Right cardiac atrium (tissue), 5 donors: Measurements from ENCODE around the gene BCO2. TPM values are rescaled to one million over a fixed set of nuclear protein-coding genes. Genes with fewer than 3 reads are reported as not detected.
A peak's percentile ranks its signal among the peaks of the same experiment; 100 is the strongest.

Source experiments
- ATAC-seq, 2 donors: fragments of 200-7000 bp; cut with Tn5 transposase; one replicate each; pipeline versions ENCODE4 v1.8.0 to v1.9.1; 2020; ENCODE audit warnings: moderate library complexity in 2 of 2, mild to moderate bottlenecking in 1 of 2
- DNase-seq, 3 donors: peaks; one replicate each; pipeline ENCODE4 v3.0.0-alpha.2; 2020
- H3K27ac ChIP-seq: one replicate; pipeline ENCODE4 v1.5.1; 2013; ENCODE audit warnings: mild to moderate bottlenecking, low read length, control low read depth, moderate library complexity
- H3K27me3 ChIP-seq: one replicate; pipeline ENCODE4 v1.6.1; 2013; ENCODE audit not compliant: control insufficient read depth, insufficient read depth
- H3K4me1 ChIP-seq: one replicate; pipeline ENCODE4 v1.6.1; 2013; ENCODE audit warnings: low read length; ENCODE audit not compliant: control insufficient read depth, insufficient read depth
- H3K4me3 ChIP-seq: one replicate; pipeline ENCODE4 v1.5.1; 2013; ENCODE audit warnings: low read length, control low read depth
- H3K9me3 ChIP-seq: one replicate; pipeline ENCODE4 v1.6.1; 2013; ENCODE audit warnings: low read length; ENCODE audit not compliant: control insufficient read depth
- WGBS: extraction: QIAGEN DNeasy Blood & Tissue Kit; methylation state at CpG from one replicate; pipeline ENCODE4 v1.1.7; 2013; 5-methylcytosine and 5-hydroxymethylcytosine counted together
- intact Hi-C, 4 donors: fragments of 100-400 bp; cut with DNase I; formaldehyde crosslinking; loops; one replicate each; pipeline versions ENCODE4 v1.11.0 to v1.14.0; 2022 to 2023
- polyA plus RNA-seq: library from polyadenylated mRNA; stranded (reverse); fragments of 200-250 nt; gene quantifications from one replicate; pipeline ENCODE4 v1.2.3, GENCODE V29; 2013
- total RNA-seq, 4 donors: library from RNA; stranded (reverse); fragmentation: NEBNext Ultra II Directional; extraction: Animal tissue kit (Norgen Biotek cat#: 25700); gene quantifications; one replicate each; pipeline ENCODE4 v1.2.1, GENCODE V29; 2021
- donor health status: healthy with polysubstance abuse.
- donor health status: DM: no; HTN: yes; CAD: no.
- donor health status: DM: no; HTN: no; CAD: no.
- donor health status: DM: no; HTN: yes; CAD: no; lungs with severe emphysema.
- donor health status: DM: yes; HTN: yes; CAD: no.

BCO2 gene
- total and polyA plus RNA-seq, 5 donors, result 70.8 to 147 (median 85.6) TPM

DNA sequence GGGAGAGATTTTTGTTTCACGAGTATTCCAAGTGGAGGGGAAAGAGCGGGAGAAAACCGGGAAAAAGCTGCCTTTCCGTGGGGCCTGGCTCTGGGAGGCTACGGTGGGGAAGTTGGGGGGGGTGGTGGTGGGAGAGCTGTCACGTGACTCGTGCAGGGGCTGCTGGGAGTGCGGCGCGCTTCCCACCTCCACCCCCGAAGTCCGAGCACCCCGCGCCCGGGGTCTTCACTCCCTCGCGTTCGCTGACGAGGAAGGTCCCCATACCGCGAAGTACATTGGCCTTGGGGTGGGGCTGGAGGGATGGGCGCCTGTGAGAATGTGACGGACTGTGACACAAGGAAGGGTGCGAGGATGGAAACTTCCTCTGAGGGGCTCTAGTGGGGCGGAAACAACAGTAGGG, 8.2 kb upstream of the BCO2 start, which contains the start of gene TEX12:
Gene TEX12, plus strand, starts transcription at position 228 of the 400 bp plus-strand sequence. CDS start 1,897 bp downstream, outside the sequence.
- DNase-seq (peak in 1 of 3 donors; percentile 41), ATAC-seq (peak; percentile 13 to 23)
- Histone ChIP-seq H3K4me1 (no peaks in the 10 kb centered on the region), H3K9me3 (no peaks in the 10 kb centered on the region), H3K4me3 (no peak within 1 kb of the TSS), H3K27me3 (no peaks in the 10 kb centered on the region), H3K27ac (no peak within 1 kb of the TSS)
- intact Hi-C loops, result no loop called here
- 76% methylated on average over 25 of the region's 25 CpGs for WGBS

DNA sequence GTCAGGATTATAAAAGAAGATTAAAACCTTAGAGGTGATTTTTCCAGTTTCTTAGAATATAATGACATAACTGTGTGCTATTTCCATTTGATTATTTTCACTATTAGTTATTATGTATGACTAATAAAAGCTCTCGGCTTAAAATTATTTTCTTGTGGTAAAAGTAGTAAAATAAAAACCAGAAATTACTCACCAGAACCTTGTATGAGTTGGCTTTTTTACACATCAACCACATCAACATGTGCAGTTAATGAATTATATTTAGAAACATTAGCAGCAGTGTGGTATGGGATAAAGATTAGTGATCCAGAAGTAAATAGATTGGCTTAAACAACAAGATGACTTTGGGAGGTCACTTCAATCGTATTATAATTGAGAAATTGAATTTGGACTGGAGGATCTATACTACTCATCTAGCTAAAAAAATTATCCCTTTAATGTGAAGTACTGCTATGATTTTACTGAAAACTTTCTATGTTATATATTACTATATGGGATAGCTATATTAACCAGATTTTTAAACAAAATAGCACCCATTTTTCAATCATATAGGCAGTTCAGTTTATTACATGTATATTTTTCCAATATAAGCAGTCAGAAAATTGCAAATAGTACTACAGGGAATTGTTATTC, 2.8 kb upstream of the BCO2 start:
- ATAC-seq (no peak), DNase-seq (no peak)
- intact Hi-C loops, result loop anchor here in 1 of 4 donors (10.0 kb wide), 1 partner anchor 58 kb away; no protein-coding TSS in a partner anchor
- Histone ChIP-seq H3K27me3 (no peaks in the 10 kb centered on the region), H3K4me3 (no peak overlapping the region), H3K27ac (no peak overlapping the region), H3K9me3 (no peaks in the 10 kb centered on the region), H3K4me1 (no peaks in the 10 kb centered on the region)
- 57% methylated on average over 2 of the region's 2 CpGs for WGBS

DNA sequence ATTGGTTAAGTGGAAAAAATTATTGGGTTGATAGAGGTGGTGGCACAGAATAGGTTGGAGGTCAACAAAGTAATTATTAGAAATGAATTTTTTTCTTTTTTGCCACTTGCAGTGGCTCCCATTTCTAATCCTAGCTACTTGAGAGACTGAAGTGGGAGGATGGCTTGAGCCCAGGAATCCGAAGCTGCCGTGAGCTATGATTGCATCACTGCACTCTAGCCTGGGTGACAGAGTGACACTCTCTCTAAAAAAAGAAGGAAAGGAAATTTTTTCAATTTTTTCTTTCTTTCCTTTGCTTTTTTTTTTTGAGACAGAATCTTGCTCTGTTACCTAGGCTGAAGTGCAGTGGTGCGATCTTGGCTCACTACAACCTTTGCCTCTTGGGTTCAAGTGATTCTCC, 2.2 kb upstream of the BCO2 start:
- 52% methylated on average over 3 of the region's 3 CpGs for WGBS
- no peak overlapping the region for H3K27ac ChIP-seq
- H3K4me1 ChIP-seq, result no peaks in the 10 kb centered on the region
- intact Hi-C loops, result loop anchor here in 1 of 4 donors (10.0 kb wide), 1 partner anchor 58 kb away; no protein-coding TSS in a partner anchor
- ATAC-seq (peak; percentile 41 to 49), DNase-seq (peak; percentile 37 to 66 (median 60))
- H3K4me3 ChIP-seq, result no peak overlapping the region
- H3K9me3 ChIP-seq, result no peaks in the 10 kb centered on the region
- H3K27me3 ChIP-seq, result no peaks in the 10 kb centered on the region

DNA sequence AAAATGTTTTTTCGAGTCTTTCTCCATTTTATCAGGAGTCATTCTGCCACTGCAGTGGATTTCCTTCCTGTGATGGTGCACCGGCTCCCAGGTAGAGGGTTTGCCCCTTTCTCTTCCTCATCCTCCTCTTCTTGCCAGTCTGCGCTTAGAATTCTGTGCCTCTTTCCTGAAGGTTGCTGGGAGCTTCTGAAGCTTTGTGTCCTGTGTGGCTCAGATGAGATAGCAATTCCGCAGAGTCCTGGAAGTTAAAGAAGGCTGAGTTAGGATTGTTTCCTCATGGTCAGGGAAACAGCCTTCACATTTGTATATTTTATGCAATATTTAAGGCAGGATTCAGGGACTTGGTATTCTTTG, 264 bp downstream of the BCO2 start:
- peak overlapping the region; percentile 69 for H3K4me3 ChIP-seq
- intact Hi-C loops, result loop anchor here in 3 of 4 donors (5.0 to 10.0 kb wide), 2 partner anchors 61 to 63 kb away; no protein-coding TSS in a partner anchor
- ATAC-seq, result peak; percentile 52 to 58
- DNase-seq, result no peak
- no peaks in the 10 kb centered on the region for H3K27me3 ChIP-seq
- WGBS, result 6% methylated on average over 4 of the region's 4 CpGs
- H3K27ac ChIP-seq, result peak overlapping the region; percentile 80
- H3K9me3 ChIP-seq, result no peaks in the 10 kb centered on the region
- H3K4me1 ChIP-seq, result no peaks in the 10 kb centered on the region

DNA sequence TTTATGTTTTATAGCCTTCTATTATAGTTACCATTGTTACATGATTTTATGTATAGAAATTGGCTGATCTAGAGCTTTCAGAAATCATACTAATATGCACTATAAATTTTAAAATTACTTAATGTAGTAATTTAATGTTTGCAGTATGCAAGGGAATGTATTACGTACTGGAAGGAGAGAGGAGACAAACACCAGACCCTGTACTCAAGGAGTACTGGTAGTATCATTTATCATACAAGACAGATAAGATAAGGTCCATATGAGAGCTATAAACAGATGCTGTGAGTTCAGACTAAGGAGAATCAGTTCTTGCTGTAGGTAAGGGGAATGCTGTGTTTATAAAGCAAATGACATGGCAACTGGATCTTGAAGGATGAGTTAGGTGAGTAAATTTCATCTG, 765 bp downstream of the BCO2 start:
- intact Hi-C loops, result loop anchor here in 3 of 4 donors (5.0 to 10.0 kb wide), 2 partner anchors 61 to 64 kb away; no protein-coding TSS in a partner anchor
- WGBS, result 61% methylated on average over 1 of the region's 1 CpG

DNA sequence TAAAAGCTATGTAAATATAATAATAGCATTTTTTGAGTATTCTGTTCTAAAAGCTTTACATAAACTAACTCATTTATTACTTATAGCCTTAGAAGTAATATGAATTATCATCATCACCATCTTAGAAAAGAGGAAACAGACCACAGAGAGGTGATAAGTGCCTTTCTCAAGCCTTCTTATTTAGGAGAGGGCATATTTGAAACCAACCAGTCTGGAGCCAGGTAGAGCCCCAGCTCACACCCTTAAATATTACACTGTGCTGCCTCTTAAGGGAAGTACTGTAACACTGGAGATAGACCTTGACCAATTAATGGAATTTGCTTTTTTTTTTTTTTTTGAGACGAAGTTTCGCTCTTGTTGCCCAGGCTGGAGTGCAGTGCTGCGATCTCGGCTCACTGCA, 2.3 kb downstream of the BCO2 start:
- ATAC-seq, result no peak

More for the DNA sequence above, 765 bp downstream of the BCO2 start:
- H3K9me3 ChIP-seq, result no peaks in the 10 kb centered on the region
- H3K27me3 ChIP-seq, result no peaks in the 10 kb centered on the region
- no peak overlapping the region for H3K27ac ChIP-seq
- H3K4me1 ChIP-seq, result no peaks in the 10 kb centered on the region
- no peak for ATAC-seq
- DNase-seq, result no peak
- peak overlapping the region; percentile 69 for H3K4me3 ChIP-seq

DNA sequence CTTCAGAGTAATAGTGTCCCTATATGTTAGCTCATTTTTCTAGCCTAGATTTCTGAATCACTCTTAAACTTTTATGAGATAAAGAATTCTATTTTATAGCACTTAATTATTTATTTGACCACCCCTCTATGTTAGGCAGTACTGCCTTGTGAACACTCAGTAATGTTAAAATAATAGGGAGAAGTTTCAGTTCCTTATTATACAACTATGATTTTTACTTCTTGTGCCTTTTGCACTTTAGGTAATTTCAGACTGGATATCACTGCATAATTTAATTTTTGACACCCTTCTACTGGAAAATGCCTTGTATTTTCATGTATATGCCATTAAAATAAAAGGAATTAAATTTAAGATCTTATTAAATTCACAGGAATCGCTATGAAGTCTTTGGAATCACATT, 3.1 kb downstream of the BCO2 start:
- DNase-seq (no peak), ATAC-seq (no peak)
- intact Hi-C loops, result loop anchor here in 3 of 4 donors (5.0 to 10.0 kb wide), 2 partner anchors 64 to 66 kb away; no protein-coding TSS in a partner anchor
- Histone ChIP-seq H3K27me3 (no peaks in the 10 kb centered on the region), H3K4me3 (peak overlapping the region; percentile 69), H3K4me1 (no peaks in the 10 kb centered on the region), H3K27ac (no peak overlapping the region), H3K9me3 (no peaks in the 10 kb centered on the region)
- 96% methylated on average over 1 of the region's 1 CpG for WGBS

More for the DNA sequence above, 2.3 kb downstream of the BCO2 start:
- intact Hi-C loops, result loop anchor here in 3 of 4 donors (5.0 to 10.0 kb wide), 2 partner anchors 63 to 65 kb away; no protein-coding TSS in a partner anchor
- H3K27me3 ChIP-seq, result no peaks in the 10 kb centered on the region
- H3K4me3 ChIP-seq, result peak overlapping the region; percentile 69
- H3K27ac ChIP-seq, result no peak overlapping the region
- WGBS, result 71% methylated on average over 4 of the region's 4 CpGs
- no peaks in the 10 kb centered on the region for H3K9me3 ChIP-seq
- no peak for DNase-seq
- no peaks in the 10 kb centered on the region for H3K4me1 ChIP-seq

DNA sequence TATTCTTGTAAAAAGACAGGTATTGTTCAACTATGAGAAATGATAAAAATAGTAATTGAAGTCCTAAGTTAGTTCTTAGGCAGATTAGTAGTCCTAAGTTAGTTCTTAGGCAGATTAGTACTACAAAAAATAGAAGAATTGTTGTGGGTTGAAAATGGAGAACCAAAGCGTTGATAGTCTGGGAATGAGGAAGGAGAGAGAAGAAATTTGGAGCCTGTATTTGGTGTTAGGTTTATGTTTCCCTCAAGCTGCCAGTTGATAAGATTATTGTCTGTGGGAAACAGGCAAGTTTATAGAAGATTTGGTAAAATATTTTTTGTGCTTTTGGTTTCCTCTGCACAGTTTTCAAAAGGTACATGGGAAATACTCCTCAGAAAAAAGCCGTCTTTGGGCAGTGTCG, 3.6 kb downstream of the BCO2 start:
- Histone ChIP-seq H3K27ac (peak overlapping the region; percentile 85), H3K4me3 (peak overlapping the region; percentile 31)
- intact Hi-C loops, result loop anchor here in 3 of 4 donors (5.0 to 10.0 kb wide), 2 partner anchors 64 to 67 kb away; no protein-coding TSS in a partner anchor

DNA sequence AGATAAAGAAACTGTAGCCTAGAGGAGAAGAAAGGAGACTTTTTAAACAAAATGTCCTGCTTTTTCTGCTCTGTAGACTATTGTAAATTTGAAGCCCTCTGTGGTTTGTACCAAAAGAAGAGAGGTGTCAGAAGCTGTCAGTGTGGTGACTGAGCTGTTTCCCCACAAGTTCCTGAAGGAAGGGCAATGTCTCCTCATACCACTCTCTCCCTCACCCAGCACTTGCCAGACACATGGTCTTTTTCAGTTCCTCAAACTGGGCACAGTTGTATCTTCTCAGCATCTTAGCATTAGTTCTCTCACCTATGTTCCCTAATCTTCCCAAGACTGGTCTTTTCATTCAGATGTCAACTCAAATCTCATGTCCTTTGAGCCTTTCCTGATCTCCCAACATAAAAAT, 4.3 kb downstream of the BCO2 start:
- intact Hi-C loops, result loop anchor here in 3 of 4 donors (5.0 to 10.0 kb wide), 2 partner anchors 65 to 67 kb away; no protein-coding TSS in a partner anchor
- H3K4me1 ChIP-seq, result no peaks in the 10 kb centered on the region
- H3K9me3 ChIP-seq, result no peaks in the 10 kb centered on the region
- no peak overlapping the region for H3K4me3 ChIP-seq
- H3K27ac ChIP-seq, result peak overlapping the region; percentile 52
- DNase-seq (no peak), ATAC-seq (peak; percentile 27 to 36)
- H3K27me3 ChIP-seq, result no peaks in the 10 kb centered on the region

More for the DNA sequence above, 3.6 kb downstream of the BCO2 start:
- no peaks in the 10 kb centered on the region for H3K9me3 ChIP-seq
- no peak for DNase-seq
- no peaks in the 10 kb centered on the region for H3K27me3 ChIP-seq
- H3K4me1 ChIP-seq, result no peaks in the 10 kb centered on the region
- ATAC-seq, result no peak
- WGBS, result 42% methylated on average over 3 of the region's 3 CpGs

DNA sequence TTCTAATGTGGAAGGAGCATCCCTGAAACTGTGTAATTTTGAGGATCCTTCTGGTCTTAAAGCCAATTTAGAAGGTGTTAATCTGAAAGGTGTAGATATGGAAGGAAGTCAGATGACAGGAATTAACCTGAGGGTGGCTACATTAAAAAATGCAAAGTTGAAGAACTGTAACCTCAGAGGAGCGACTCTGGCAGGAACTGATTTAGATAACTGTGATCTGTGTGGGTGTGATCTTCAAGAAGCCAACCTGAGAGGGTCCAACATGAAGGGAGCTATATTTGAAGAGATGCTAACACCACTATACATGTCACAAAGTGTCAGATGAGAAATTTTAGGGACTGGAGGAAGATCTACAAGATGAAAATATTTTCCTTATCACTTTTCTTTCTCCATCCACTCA, 7.6 kb downstream of the BCO2 start:
- intact Hi-C loops, result no loop called here
- WGBS, result 66% methylated on average over 1 of the region's 1 CpG
- ATAC-seq (no peak), DNase-seq (no peak)
- Histone ChIP-seq H3K9me3 (no peaks in the 10 kb centered on the region), H3K27me3 (no peaks in the 10 kb centered on the region), H3K27ac (no peak overlapping the region), H3K4me3 (no peak overlapping the region), H3K4me1 (peaks cover 4% of the 10 kb centered on the region)

DNA sequence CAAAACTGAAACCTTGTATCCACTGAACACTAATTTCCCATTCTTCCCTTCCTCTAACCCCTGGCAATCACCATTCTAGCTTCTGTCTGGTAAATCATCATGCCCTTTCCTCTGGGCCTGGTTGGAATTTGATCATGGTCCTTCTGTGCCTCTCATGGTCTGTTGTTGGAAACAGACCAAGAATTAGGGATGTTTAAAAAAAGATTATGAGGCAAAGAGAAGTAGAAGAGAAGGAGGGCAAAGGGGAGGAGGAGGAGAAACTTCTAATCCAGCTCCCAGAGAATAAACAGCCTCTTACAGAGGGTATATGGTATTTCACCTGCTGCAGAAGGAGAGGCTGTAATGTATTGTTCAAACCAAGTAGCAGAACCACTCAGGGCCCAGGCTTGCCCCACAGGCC, 10.6 kb downstream of the BCO2 start:
- Histone ChIP-seq H3K4me1 (peaks cover 4% of the 10 kb centered on the region), H3K9me3 (no peaks in the 10 kb centered on the region), H3K27ac (peak overlapping the region; percentile 75), H3K27me3 (no peaks in the 10 kb centered on the region), H3K4me3 (no peak overlapping the region)
- ATAC-seq (peak; percentile 54 to 61), DNase-seq (no peak)
- intact Hi-C loops, result no loop called here
